H1 (cell line): ENCODE measurements around the gene ENKD1. TPM values are rescaled to one million over a fixed set of nuclear protein-coding genes. Genes with fewer than 3 reads are reported as not detected.

Experiments
- CTCF ChIA-PET: fragments of 300-600 bp; sonication (Branson Sonifier 250); formaldehyde crosslinking; loops from one replicate; lab custom pipeline; 2021; ENCODE audit not compliant: partially characterized antibody; lab: Charles Lee
- POLR2A ChIA-PET: fragments of 300-600 bp; sonication (Branson Sonifier 250); formaldehyde crosslinking; loops from one replicate; lab custom pipeline; 2021; ENCODE audit warnings: inconsistent platforms; ENCODE audit not compliant: partially characterized antibody; lab: Charles Lee
- DNase-seq, 2 experiments: peaks; one replicate each; pipeline versions ENCODE4 v3.0.0 to v3.0.0-alpha.2; 2010 to 2022; ENCODE audit warnings: low spot score in 2 of 2, low read depth in 1 of 2, mixed read lengths in 1 of 2
- FAIRE-seq: peaks from 2 replicates; lab custom pipeline; 2011; peaks lifted over from hg19 to GRCh38; lab: Jason Lieb, UNC
- H2AFZ ChIP-seq: 2 replicates; pipeline ENCODE4 v1.8.1; 2012; ENCODE audit warnings: low read length, inconsistent platforms
- H2AK5ac ChIP-seq: 2 replicates; pipeline ENCODE4 v1.6.1; 2013; ENCODE audit warnings: low read depth, low read length
- H2BK120ac ChIP-seq: replicated peaks from 2 replicates; pipeline ENCODE3; 2013; ENCODE audit warnings: low read depth, low read length, inconsistent platforms
- H2BK12ac ChIP-seq: 2 replicates; pipeline ENCODE4 v1.6.1; 2013; ENCODE audit warnings: low read depth, low read length
- H2BK15ac ChIP-seq: 2 replicates; pipeline ENCODE4 v1.6.1; 2013; ENCODE audit warnings: low read length
- H2BK20ac ChIP-seq: 2 replicates; pipeline ENCODE4 v1.6.1; 2013; ENCODE audit warnings: low read length
- H2BK5ac ChIP-seq: 2 replicates; pipeline ENCODE4 v1.6.1; 2013; ENCODE audit warnings: low read depth, low read length
- H3K14ac ChIP-seq: 2 replicates; pipeline ENCODE4 v1.6.1; 2013; ENCODE audit warnings: inconsistent platforms; ENCODE audit not compliant: insufficient read length
- H3K18ac ChIP-seq: 2 replicates; pipeline ENCODE4 v1.6.1; 2013; ENCODE audit warnings: low read length; ENCODE audit errors: extremely low read depth
- H3K23ac ChIP-seq: 2 replicates; pipeline ENCODE4 v1.6.1; 2013; ENCODE audit warnings: inconsistent platforms; ENCODE audit not compliant: insufficient read length
- H3K23me2 ChIP-seq: 2 replicates; pipeline ENCODE4 v1.6.1; 2013; ENCODE audit warnings: low read depth, low read length
- H3K27ac ChIP-seq: 2 replicates; pipeline ENCODE4 v1.6.1; 2011; ENCODE audit warnings: low read depth, low read length, inconsistent platforms
- H3K27me3 ChIP-seq, 4 experiments: replicated peaks in 1 of 4; 1 replicate in 1 of 4; 2 replicates in 3 of 4; pipeline versions ENCODE4 v1.6.1 to v1.8.1; 2011 to 2013; ENCODE audit warnings: low read length in 3 of 4, mild to moderate bottlenecking in 3 of 4, inconsistent platforms in 2 of 4, mixed read lengths in 2 of 4, moderate library complexity in 1 of 4; ENCODE audit not compliant: control insufficient read depth in 3 of 4, insufficient read depth in 3 of 4; ENCODE audit errors: extremely low read depth in 1 of 4
- H3K36me3 ChIP-seq, 4 experiments: 2 replicates each; pipeline versions ENCODE4 v1.6.1 to v1.8.1; 2011 to 2013; ENCODE audit warnings: mild to moderate bottlenecking in 4 of 4, low read length in 3 of 4, moderate library complexity in 2 of 4, control low read depth in 1 of 4, inconsistent platforms in 1 of 4; ENCODE audit not compliant: insufficient read depth in 4 of 4, control insufficient read depth in 2 of 4
- H3K4ac ChIP-seq: replicated peaks from 2 replicates; pipeline ENCODE3; 2013; ENCODE audit warnings: low read length, low read depth, mixed read lengths, inconsistent platforms; ENCODE audit not compliant: insufficient read length
- H3K4me1 ChIP-seq, 4 experiments: replicated peaks in 1 of 4; 1 replicate in 1 of 4; 2 replicates in 3 of 4; pipeline versions ENCODE4 v1.6.1 to v1.8.1; 2011 to 2013; ENCODE audit warnings: low read length in 3 of 4, inconsistent platforms in 2 of 4, mixed read lengths in 1 of 4; ENCODE audit not compliant: insufficient read depth in 4 of 4, control insufficient read depth in 3 of 4
- H3K4me2 ChIP-seq, 2 experiments: 2 replicates each; pipeline versions ENCODE4 v1.6.1 to v1.8.1; 2011 to 2013; ENCODE audit warnings: low read depth in 2 of 2, low read length in 2 of 2, control low read depth in 1 of 2, inconsistent platforms in 1 of 2, mild to moderate bottlenecking in 1 of 2; ENCODE audit not compliant: insufficient read depth in 1 of 2
- H3K4me3 ChIP-seq, 4 experiments: fragments of 200-600, 300-600 bp in 1 of 4; sonication (generic), shearing (Covaris generic), sonication (Bioruptor Twin) in 1 of 4; 2 replicates each; pipeline versions ENCODE4 v1.5.1 to v1.8.1; 2011 to 2016; ENCODE audit warnings: low read length in 4 of 4, low read depth in 3 of 4, control low read depth in 2 of 4, inconsistent platforms in 2 of 4, mild to moderate bottlenecking in 2 of 4, mixed read lengths in 1 of 4, moderate library complexity in 1 of 4; ENCODE audit not compliant: insufficient read depth in 2 of 4; ENCODE audit errors: extremely low read depth in 1 of 4
- H3K56ac ChIP-seq: replicated peaks from 2 replicates; pipeline ENCODE3; 2013; ENCODE audit warnings: low read depth, mild to moderate bottlenecking, mixed read lengths, low read length, inconsistent platforms; ENCODE audit not compliant: insufficient read length
- H3K79me1 ChIP-seq: 2 replicates; pipeline ENCODE4 v1.6.1; 2013; ENCODE audit warnings: low read depth, low read length, control low read depth
- H3K79me2 ChIP-seq, 2 experiments: 2 replicates each; pipeline versions ENCODE4 v1.6.1 to v1.8.1; 2012 to 2013; ENCODE audit warnings: low read length in 2 of 2, mild to moderate bottlenecking in 2 of 2, inconsistent platforms in 1 of 2; ENCODE audit not compliant: insufficient read depth in 2 of 2, control insufficient read depth in 1 of 2
- H3K9ac ChIP-seq, 4 experiments: replicated peaks in 1 of 4; 1 replicate in 1 of 4; 2 replicates in 3 of 4; pipeline versions ENCODE4 v1.6.1 to v1.8.1; 2011 to 2013; ENCODE audit warnings: low read depth in 3 of 4, low read length in 3 of 4, control low read depth in 2 of 4, mild to moderate bottlenecking in 2 of 4, moderate library complexity in 2 of 4, inconsistent platforms in 1 of 4; ENCODE audit errors: extremely low read depth in 1 of 4
- H3K9me3 ChIP-seq, 2 experiments: 2 replicates each; pipeline versions ENCODE4 v1.6.1 to v1.8.1; 2012 to 2013; ENCODE audit warnings: mild to moderate bottlenecking in 2 of 2, moderate library complexity in 2 of 2, control low read depth in 1 of 2, inconsistent platforms in 1 of 2, low read depth in 1 of 2, low read length in 1 of 2, mixed read lengths in 1 of 2; ENCODE audit not compliant: insufficient read depth in 2 of 2
- H4K20me1 ChIP-seq, 2 experiments: replicated peaks in 1 of 2; 2 replicates each; pipeline versions ENCODE3 to v1.8.1; 2011 to 2013; ENCODE audit warnings: inconsistent platforms in 2 of 2, low read length in 2 of 2, mild to moderate bottlenecking in 1 of 2; ENCODE audit not compliant: insufficient read depth in 2 of 2, control insufficient read depth in 1 of 2
- H4K5ac ChIP-seq: 2 replicates; pipeline ENCODE4 v1.6.1; 2013; ENCODE audit warnings: low read length, low read depth, mixed read lengths, inconsistent platforms; ENCODE audit not compliant: insufficient read length
- H4K8ac ChIP-seq: 2 replicates; pipeline ENCODE4 v1.8.0; 2013; ENCODE audit warnings: mild to moderate bottlenecking, moderate library complexity, low read length, inconsistent platforms; ENCODE audit not compliant: insufficient read depth; ENCODE audit errors: extremely low read depth
- H4K91ac ChIP-seq: replicated peaks from 2 replicates; pipeline ENCODE3; 2013; ENCODE audit warnings: low read length, mixed read lengths, inconsistent platforms; ENCODE audit not compliant: insufficient read length
- CEBPB ChIP-seq: IDR thresholded peaks from 2 replicates; pipeline ENCODE4 v1.6.1; 2012; ENCODE audit warnings: low read depth, low read length
- FOSL1 ChIP-seq: IDR thresholded peaks from 2 replicates; pipeline ENCODE4 v1.6.1; 2011; ENCODE audit warnings: mild to moderate bottlenecking, low read depth, low read length, moderate library complexity; ENCODE audit not compliant: insufficient read depth
- WGBS, 2 experiments: shearing (Covaris generic) in 1 of 2; methylation state at CpG; one replicate each; pipeline versions ENCODE4 v1.1.6 to v1.1.7; 2013 to 2015; ENCODE audit warnings: low lambda C conversion rate in 2 of 2, mixed read lengths in 2 of 2, inconsistent platforms in 1 of 2, low coverage in 1 of 2, missing lambda C conversion rate in 1 of 2; ENCODE audit not compliant: insufficient replicate concordance in 2 of 2, insufficient coverage in 1 of 2, insufficient read length in 1 of 2; ENCODE audit errors: extremely low coverage in 1 of 2, missing lambda C conversion rate in 1 of 2; 5-methylcytosine and 5-hydroxymethylcytosine counted together
- polyA plus RNA-seq, 7 experiments: library from polyadenylated mRNA; depleted of rRNA in 3 of 7; stranded (reverse) in 5 of 7; unstranded in 2 of 7; fragments of >200 nt in 5 of 7; fragments of 200-250 nt in 2 of 7; gene quantifications; 1 replicate in 5 of 7; 2 replicates in 1 of 7; 4 replicates in 1 of 7; pipeline versions ENCODE4 v1.2.1 to v1.2.3, GENCODE V29; 2011 to 2013; ENCODE audit warnings: missing spikeins in 2 of 7, mixed read lengths in 2 of 7
- total RNA-seq: library from RNA; stranded (reverse); fragmentation: NEBNext Ultra II Directional; extraction: Animal tissue kit (Norgen Biotek cat#: 25700); gene quantifications from 2 replicates; pipeline ENCODE4 v1.2.1, GENCODE V29; 2021
- TF ChIP-seq, protein P1 (sequence below): IDR thresholded peaks from 2 replicates; pipeline ENCODE4 v1.6.1; 2011; ENCODE audit warnings: low read depth, mild to moderate bottlenecking, low read length; ENCODE audit not compliant: insufficient read depth

ENKD1 gene
- total and polyA plus RNA-seq, 2 of the 8 experiments (the other 6 are each of a cell fraction or from before 2014, with no cell fraction given) = 12.9 to 16.1 TPM

- H3K9ac ChIP-seq = no peak overlapping the region
- no peak overlapping the region for H3K23ac ChIP-seq
- H3K4me1 ChIP-seq = no peaks in the 10 kb centered on the region
- no peak overlapping the region for H2BK15ac ChIP-seq
- no peak overlapping the region for H2BK12ac ChIP-seq
- H3K4me3 ChIP-seq = no peak overlapping the region
- H4K5ac ChIP-seq = no peak overlapping the region
- H3K23me2 ChIP-seq = no peaks in the 10 kb centered on the region
- POLR2A ChIA-PET = interaction anchor here (1.6 kb wide), 1 partner anchor 10 kb away, joined by 5 read pairs; no protein-coding TSS in a partner anchor
- no peak overlapping the region for H3K18ac ChIP-seq
- no peaks in the 10 kb centered on the region for H3K79me2 ChIP-seq
- no peak overlapping the region; the same call in 1 of the 2 replicates for H4K8ac ChIP-seq
- no peak for DNase-seq
- H2BK120ac ChIP-seq = no peak overlapping the region
- TF ChIP-seq, protein P1, sequence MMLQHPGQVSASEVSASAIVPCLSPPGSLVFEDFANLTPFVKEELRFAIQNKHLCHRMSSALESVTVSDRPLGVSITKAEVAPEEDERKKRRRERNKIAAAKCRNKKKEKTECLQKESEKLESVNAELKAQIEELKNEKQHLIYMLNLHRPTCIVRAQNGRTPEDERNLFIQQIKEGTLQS = no peak
- no peak for TF ChIP-seq CEBPB
- no peak for TF ChIP-seq FOSL1
- 91% methylated on average over 8 of the region's 8 CpGs; no CpG with 5 or more reads in 1 of the 2 experiments for WGBS, 2 experiments
- H4K91ac ChIP-seq = no peak overlapping the region
- H3K79me1 ChIP-seq = no peaks in the 10 kb centered on the region
- H2AK5ac ChIP-seq = no peak overlapping the region
- peaks cover 0 to 7% of the 10 kb centered on the region in 2 experiments for H4K20me1 ChIP-seq
- no peaks in the 10 kb centered on the region for H3K27me3 ChIP-seq
- no peak overlapping the region for H2BK5ac ChIP-seq
- CTCF ChIA-PET = interaction anchor here (2.1 to 18.0 kb wide), 3 partner anchors 12 to 26 kb away, joined by 5 to 202 read pairs (median 15); partner anchors contain the start of genes ACD, C16orf86, ENKD1 and PARD6A
- H2BK20ac ChIP-seq = no peak overlapping the region
- H3K4me2 ChIP-seq = no peak overlapping the region
- no peak overlapping the region for H3K27ac ChIP-seq
- no peaks in the 10 kb centered on the region for H3K9me3 ChIP-seq
- H3K14ac ChIP-seq = no peak overlapping the region
- H3K4ac ChIP-seq = no peak overlapping the region
- peaks cover 9 to 48% (median 33%) of the 10 kb centered on the region in 4 experiments for H3K36me3 ChIP-seq
- FAIRE-seq = no peak
- H3K56ac ChIP-seq = no peak overlapping the region
- no peak overlapping the region for H2AFZ ChIP-seq
Measured at GRCh38 chr16:67636713-67637112, 29.8 kb downstream of the ENKD1 start.
